Measurements from ENCODE around the gene EFCAB8. TPM values are rescaled to one million over a fixed set of nuclear protein-coding genes. Genes with fewer than 3 reads are reported as not detected.

EFCAB8 gene
- total RNA-seq, 1 experiment from 2014 or later = 0.09 TPM

DNA sequence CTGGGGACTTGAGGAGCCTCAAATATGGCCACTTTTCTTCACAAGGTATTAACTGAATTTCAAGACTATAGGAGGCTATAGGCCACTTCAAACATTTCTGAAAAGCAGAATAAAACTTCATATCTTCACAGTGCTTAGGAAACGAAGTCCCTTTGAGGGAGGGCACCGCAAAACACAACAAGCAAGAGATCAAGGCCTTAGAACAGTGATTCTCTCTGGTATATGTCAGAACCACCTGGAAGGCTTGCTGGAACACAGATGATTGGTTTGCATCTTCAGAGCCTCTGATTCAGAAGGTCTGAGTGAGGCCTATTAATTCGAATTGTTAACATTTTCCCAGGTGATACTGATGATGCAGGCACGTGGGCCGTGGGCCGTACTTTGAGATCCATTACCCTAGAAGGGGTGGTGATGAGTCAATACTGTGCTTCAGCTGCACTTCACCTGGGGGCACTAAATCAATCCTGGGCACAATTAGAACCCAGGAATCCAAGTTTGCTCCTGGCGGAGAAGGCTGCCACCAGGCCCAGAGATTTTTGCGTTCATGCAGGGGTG lies 134.8 kb downstream of the EFCAB8 start:
- no peak overlapping the region for H3K4me2 ChIP-seq (ENCODE audit: insufficient read depth, insufficient read length, low read length)
- DNase-seq = no peak
- H2BK12ac ChIP-seq (ENCODE audit: insufficient read length, low read depth, low read length) = no peak overlapping the region
- no peak overlapping the region for H4K8ac ChIP-seq (replicated peaks; ENCODE audit: insufficient read length, low read depth, low read length)
- H3K27ac Mint-ChIP-seq = no peak overlapping the region
- H3K9me3 Mint-ChIP-seq = no peaks in the 10 kb centered on the region
- no peak overlapping the region for H3K14ac ChIP-seq (ENCODE audit: insufficient read depth, low read length)
- no peak overlapping the region for H3K56ac ChIP-seq (ENCODE audit: insufficient read length, low read depth, low read length)
- no peak overlapping the region for H3T11ph ChIP-seq (ENCODE audit: low read length)
- peaks cover 3% of the 10 kb centered on the region for H3K27me3 Mint-ChIP-seq (ENCODE audit: low read depth)
- no peaks in the 10 kb centered on the region for H3K36me3 Mint-ChIP-seq (ENCODE audit: insufficient read depth in 1 of 3, low read depth in 3 of 3)
- no peak overlapping the region for H3K4ac ChIP-seq (ENCODE audit: low read depth, low read length)
- no peak overlapping the region for H3K9ac ChIP-seq (ENCODE audit: extremely low read depth, insufficient read length, low read length)
- H2BK120ac ChIP-seq (ENCODE audit: low read depth, low read length, poor library complexity, severe bottlenecking) = no peak overlapping the region
- H3K27me3 ChIP-seq (ENCODE audit: insufficient read depth, low read length) = no peaks in the 10 kb centered on the region
- H3K27ac ChIP-seq (ENCODE audit: insufficient read length, low read depth, low read length) = no peak overlapping the region
- H3K4me1 Mint-ChIP-seq = no peaks in the 10 kb centered on the region
- WGBS (ENCODE audit: extremely low coverage, insufficient read length, low lambda C conversion rate) = no CpG with 5 or more reads among the region's 8 CpGs
- no peak overlapping the region for H2BK15ac ChIP-seq (ENCODE audit: low read depth, low read length)
- H4K91ac ChIP-seq (ENCODE audit: insufficient read length, low read depth, low read length) = no peak overlapping the region
- no peak overlapping the region for H2AFZ ChIP-seq (ENCODE audit: low read length)
- no peak overlapping the region for H3K4me3 Mint-ChIP-seq
- no peak for TF ChIP-seq CTCF (conservative IDR thresholded peaks at IDR 0.05)
- H2AK5ac ChIP-seq (ENCODE audit: insufficient read length, low read length) = no peak overlapping the region
- H3K23ac ChIP-seq (ENCODE audit: insufficient read length, low read depth, low read length) = no peak overlapping the region
- no peaks in the 10 kb centered on the region for H4K20me1 ChIP-seq (ENCODE audit: control insufficient read depth, insufficient read depth, insufficient read length)
- no peaks in the 10 kb centered on the region for H3K79me1 ChIP-seq (ENCODE audit: insufficient read depth, low read depth, low read length, poor library complexity, severe bottlenecking)
- no peak overlapping the region for H2BK20ac ChIP-seq (ENCODE audit: low read depth, low read length, poor library complexity, severe bottlenecking)
- H3K23me2 ChIP-seq (ENCODE audit: insufficient read length, low read depth, low read length, poor library complexity, severe bottlenecking) = no peaks in the 10 kb centered on the region
- H3K18ac ChIP-seq (ENCODE audit: insufficient read length, low read depth, low read length) = no peak overlapping the region
- no peaks in the 10 kb centered on the region for H3K79me2 ChIP-seq (ENCODE audit: insufficient read depth, low read length)
- H3K4me1 ChIP-seq (ENCODE audit: insufficient read depth, low read length) = no peaks in the 10 kb centered on the region
- H4K5ac ChIP-seq (ENCODE audit: insufficient read length, low read depth, low read length) = no peak overlapping the region
- H2BK5ac ChIP-seq (ENCODE audit: insufficient read length, low read length) = no peak overlapping the region
- no peaks in the 10 kb centered on the region for H3K9me3 ChIP-seq (ENCODE audit: control insufficient read depth, low read depth, low read length)

Data from H9 (cell line).